Effector memory CD8-positive, alpha-beta T cell (primary cell): ENCODE measurements around the gene NFYC.

ENCODE experiments used
- ATAC-seq: fragments of 150-1000 bp; cut with Tn5 transposase; replicated peaks from 2 replicates; pipeline ENCODE4 v1.10.0; 2021; ENCODE audit warnings: mild to moderate bottlenecking, moderate library complexity
- DNase-seq, 3 experiments: peaks; one replicate each; pipeline ENCODE4 v3.0.0; 2021
- H3K27ac Mint-ChIP-seq, 2 donors: one replicate each; pipeline ENCODE4 v1.8.0; 2022; ENCODE audit warnings: mild to moderate bottlenecking in 2 of 2, mixed read lengths in 2 of 2, moderate library complexity in 2 of 2
- H3K27me3 Mint-ChIP-seq, 2 donors: one replicate each; pipeline ENCODE4 v1.8.0; 2022; ENCODE audit warnings: mixed read lengths in 2 of 2
- H3K36me3 Mint-ChIP-seq: one replicate; pipeline ENCODE4 v1.8.0; 2022; ENCODE audit warnings: mild to moderate bottlenecking, moderate library complexity, mixed read lengths; ENCODE audit not compliant: insufficient read depth
- H3K4me1 Mint-ChIP-seq, 2 donors: one replicate each; pipeline ENCODE4 v1.8.0; 2022; ENCODE audit warnings: low read depth in 2 of 2, mixed read lengths in 2 of 2
- H3K4me3 Mint-ChIP-seq, 2 donors: one replicate each; pipeline ENCODE4 v1.8.0; 2022; ENCODE audit warnings: mild to moderate bottlenecking in 2 of 2, mixed read lengths in 2 of 2, moderate library complexity in 2 of 2
- H3K9me3 Mint-ChIP-seq, 2 donors: one replicate each; pipeline ENCODE4 v1.8.0; 2022; ENCODE audit warnings: mixed read lengths in 2 of 2

The NFYC gene

GRCh38 chr1:40753142-40753882, 61.8 kb downstream of the NFYC start:
- Mint-ChIP-seq H3K27me3 (no peaks in the 10 kb centered on the region), H3K4me1 (no peaks in the 10 kb centered on the region), H3K36me3 (peaks cover 53% of the 10 kb centered on the region), H3K9me3 (no peaks in the 10 kb centered on the region), H3K4me3 (no peak overlapping the region), H3K27ac (peak overlapping the region in 1 of 2 donors; percentile 36)
- DNase-seq, result no peak
- ATAC-seq, result no peak

- no peak for ATAC-seq
- Mint-ChIP-seq H3K4me3 (no peak overlapping the region), H3K36me3 (peaks cover 55% of the 10 kb centered on the region), H3K9me3 (no peaks in the 10 kb centered on the region), H3K4me1 (peaks cover 0 to 5% of the 10 kb centered on the region in 2 donors), H3K27ac (peak overlapping the region in 1 of 2 donors; percentile 13), H3K27me3 (no peaks in the 10 kb centered on the region)
- no peak for DNase-seq
Measured at GRCh38 chr1:40754201-40754600, 62.7 kb downstream of the NFYC start.

GRCh38 chr1:40755067-40755466, 63.6 kb downstream of the NFYC start:
- H3K9me3 Mint-ChIP-seq, result no peaks in the 10 kb centered on the region
- H3K4me3 Mint-ChIP-seq, result no peak overlapping the region
- peak overlapping the region in 1 of 2 donors; percentile 13 for H3K27ac Mint-ChIP-seq
- DNase-seq, result no peak
- no peaks in the 10 kb centered on the region for H3K27me3 Mint-ChIP-seq
- ATAC-seq, result no peak
- peaks cover 0 to 5% of the 10 kb centered on the region in 2 donors for H3K4me1 Mint-ChIP-seq
- H3K36me3 Mint-ChIP-seq, result peaks cover 58% of the 10 kb centered on the region

DNA sequence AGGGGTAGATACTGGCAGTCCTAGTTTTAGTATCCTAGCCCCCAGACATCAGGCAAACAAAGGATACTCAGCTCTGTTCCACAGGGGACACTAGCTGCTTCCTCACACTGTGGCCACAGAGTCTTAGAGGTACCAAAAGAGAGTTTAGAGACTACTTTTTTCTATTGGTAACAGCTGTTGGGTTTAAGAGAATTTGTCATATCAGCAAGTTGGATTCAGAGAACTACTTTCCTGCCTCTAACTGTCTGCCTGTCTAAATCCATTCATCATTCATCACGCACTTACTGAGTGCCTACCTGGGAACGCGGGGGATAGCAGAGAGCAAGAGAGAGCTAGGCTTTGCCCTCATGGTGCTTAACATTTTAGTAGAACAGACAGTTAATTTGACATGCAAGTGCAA, 65.0 kb downstream of the NFYC start:
- no peak overlapping the region for H3K27ac Mint-ChIP-seq
- no peak overlapping the region for H3K4me3 Mint-ChIP-seq
- ATAC-seq (no peak), DNase-seq (no peak)
- H3K27me3 Mint-ChIP-seq, result no peaks in the 10 kb centered on the region
- H3K4me1 Mint-ChIP-seq, result peaks cover 0 to 5% of the 10 kb centered on the region in 2 donors
- peaks cover 65% of the 10 kb centered on the region for H3K36me3 Mint-ChIP-seq
- H3K9me3 Mint-ChIP-seq, result no peaks in the 10 kb centered on the region

GRCh38 chr1:40757084-40757483, 65.6 kb downstream of the NFYC start:
- H3K4me3 Mint-ChIP-seq, result no peak overlapping the region
- H3K27me3 Mint-ChIP-seq, result no peaks in the 10 kb centered on the region
- no peak for ATAC-seq
- H3K9me3 Mint-ChIP-seq, result no peaks in the 10 kb centered on the region
- no peak for DNase-seq
- peaks cover 0 to 5% of the 10 kb centered on the region in 2 donors for H3K4me1 Mint-ChIP-seq
- peaks cover 68% of the 10 kb centered on the region for H3K36me3 Mint-ChIP-seq
- H3K27ac Mint-ChIP-seq, result no peak overlapping the region

GRCh38 chr1:40758004-40758403, 66.5 kb downstream of the NFYC start:
- peaks cover 1 to 10% of the 10 kb centered on the region in 2 donors for H3K4me1 Mint-ChIP-seq
- H3K27me3 Mint-ChIP-seq, result no peaks in the 10 kb centered on the region
- ATAC-seq (no peak), DNase-seq (no peak)
- peaks cover 69% of the 10 kb centered on the region for H3K36me3 Mint-ChIP-seq
- H3K4me3 Mint-ChIP-seq, result no peak overlapping the region
- no peaks in the 10 kb centered on the region for H3K9me3 Mint-ChIP-seq
- H3K27ac Mint-ChIP-seq, result no peak overlapping the region

GRCh38 chr1:40758578-40759343, 67.3 kb downstream of the NFYC start:
- H3K36me3 Mint-ChIP-seq, result peaks cover 63% of the 10 kb centered on the region
- no peaks in the 10 kb centered on the region for H3K9me3 Mint-ChIP-seq
- DNase-seq, result no peak
- H3K4me1 Mint-ChIP-seq, result peaks cover 7 to 16% of the 10 kb centered on the region in 2 donors
- no peak overlapping the region for H3K4me3 Mint-ChIP-seq
- H3K27me3 Mint-ChIP-seq, result no peaks in the 10 kb centered on the region
- peak overlapping the region in 1 of 2 donors; percentile 74 for H3K27ac Mint-ChIP-seq
- ATAC-seq, result no peak

- no peak overlapping the region for H3K4me3 Mint-ChIP-seq
- no peak for ATAC-seq
Measured at GRCh38 chr1:40760984-40761383, 69.5 kb downstream of the NFYC start.

DNA sequence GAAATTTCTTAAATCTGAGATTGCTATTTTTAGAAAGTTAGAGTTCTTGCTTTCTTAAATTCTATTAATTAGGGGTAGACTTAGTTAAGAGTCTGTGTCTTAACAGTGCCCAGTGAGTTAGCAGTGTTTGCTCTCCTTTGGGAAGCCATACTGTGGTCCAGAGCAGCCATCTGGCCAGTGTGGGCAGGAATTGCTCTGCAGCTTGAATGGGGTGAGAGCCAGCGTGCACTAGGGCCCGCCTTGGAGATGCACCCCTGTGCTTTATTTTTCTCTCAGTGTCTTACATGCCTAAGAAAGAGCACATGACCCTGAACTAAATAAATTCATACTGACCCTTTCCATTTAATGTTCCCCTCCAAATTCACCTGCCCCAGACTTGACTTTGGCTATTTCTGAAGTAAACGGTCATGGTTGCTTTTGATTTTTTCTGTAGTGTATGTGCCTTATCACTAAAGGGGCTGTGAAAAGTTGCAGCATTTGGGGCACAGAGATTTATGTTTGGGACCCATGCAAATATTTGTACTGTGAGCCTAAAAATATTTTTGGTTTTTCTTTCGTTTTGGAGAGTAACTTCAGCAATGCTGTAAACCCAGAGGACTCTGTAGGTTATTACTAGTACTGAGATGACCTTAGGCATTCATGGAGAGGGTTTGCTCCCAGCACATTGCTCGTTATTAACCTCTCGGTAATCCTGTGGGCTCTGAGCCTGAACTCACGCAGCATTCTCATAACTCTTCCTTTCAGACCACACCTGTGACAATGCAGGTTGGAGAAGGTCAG, 70.8 kb downstream of the NFYC start:
- no peaks in the 10 kb centered on the region for H3K27me3 Mint-ChIP-seq
- no peak for ATAC-seq
- peaks cover 64% of the 10 kb centered on the region for H3K36me3 Mint-ChIP-seq
- H3K4me1 Mint-ChIP-seq, result peaks cover 11 to 24% of the 10 kb centered on the region in 2 donors
- H3K9me3 Mint-ChIP-seq, result no peaks in the 10 kb centered on the region
- peak overlapping the region in 1 of 2 donors; percentile 65 for H3K27ac Mint-ChIP-seq
- DNase-seq, result no peak
- H3K4me3 Mint-ChIP-seq, result no peak overlapping the region

More at GRCh38 chr1:40760984-40761383, 69.5 kb downstream of the NFYC start:
- H3K4me1 Mint-ChIP-seq, result peaks cover 11 to 24% of the 10 kb centered on the region in 2 donors
- no peak for DNase-seq
- no peaks in the 10 kb centered on the region for H3K27me3 Mint-ChIP-seq
- no peaks in the 10 kb centered on the region for H3K9me3 Mint-ChIP-seq
- peaks cover 59% of the 10 kb centered on the region for H3K36me3 Mint-ChIP-seq
- H3K27ac Mint-ChIP-seq, result no peak overlapping the region

DNA sequence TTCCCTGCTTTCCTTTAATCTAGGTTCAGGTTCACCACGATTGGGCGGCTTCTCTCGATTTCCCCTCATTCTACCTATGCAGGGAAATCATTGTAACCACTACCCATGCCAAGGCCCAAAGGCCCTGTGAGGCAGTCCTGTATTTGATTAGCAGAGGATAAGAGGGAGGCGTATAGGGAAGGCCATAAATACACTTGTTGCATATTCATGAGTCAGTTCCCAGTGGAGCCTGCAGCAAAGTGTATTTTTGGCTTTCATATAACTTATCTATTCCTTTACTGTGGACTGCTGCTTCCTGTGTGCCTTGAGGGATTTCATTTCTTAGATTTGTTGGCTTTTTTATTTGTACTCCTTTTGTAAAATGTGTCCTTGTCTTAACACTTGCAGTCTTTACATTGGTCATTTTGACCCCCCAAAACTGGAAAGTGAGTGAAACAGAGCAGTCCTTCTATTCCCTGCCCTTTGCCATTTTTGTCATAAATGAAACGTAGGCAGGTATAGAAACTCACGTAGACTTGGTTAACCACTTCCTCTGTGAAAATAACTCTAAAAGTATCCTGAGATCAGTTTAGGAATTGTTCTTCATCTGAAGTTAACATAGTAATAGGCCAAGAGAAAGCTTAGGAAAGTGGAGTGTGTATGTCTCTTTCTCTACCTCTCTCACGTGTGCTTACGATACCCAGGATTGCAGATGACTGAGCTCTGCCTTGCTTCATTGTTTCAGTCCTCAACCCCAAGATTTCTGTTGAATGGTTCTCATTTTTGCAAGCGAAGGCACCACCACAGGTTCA, 72.4 kb downstream of the NFYC start:
- H3K27ac Mint-ChIP-seq, result peak overlapping the region; percentile 76 to 85
- H3K4me1 Mint-ChIP-seq, result peaks cover 11 to 19% of the 10 kb centered on the region in 2 donors
- ATAC-seq (peak; percentile 37), DNase-seq (no peak)
- no peaks in the 10 kb centered on the region for H3K9me3 Mint-ChIP-seq
- no peak overlapping the region for H3K4me3 Mint-ChIP-seq
- peaks cover 66% of the 10 kb centered on the region for H3K36me3 Mint-ChIP-seq
- H3K27me3 Mint-ChIP-seq, result no peaks in the 10 kb centered on the region

- no peak for ATAC-seq
- Mint-ChIP-seq H3K4me3 (no peak overlapping the region), H3K9me3 (no peaks in the 10 kb centered on the region), H3K27ac (peak overlapping the region in 1 of 2 donors; percentile 76), H3K36me3 (peaks cover 61% of the 10 kb centered on the region), H3K27me3 (no peaks in the 10 kb centered on the region), H3K4me1 (peaks cover 13 to 19% of the 10 kb centered on the region in 2 donors)
- no peak for DNase-seq
Measured at GRCh38 chr1:40764981-40765380, 73.5 kb downstream of the NFYC start.

DNA sequence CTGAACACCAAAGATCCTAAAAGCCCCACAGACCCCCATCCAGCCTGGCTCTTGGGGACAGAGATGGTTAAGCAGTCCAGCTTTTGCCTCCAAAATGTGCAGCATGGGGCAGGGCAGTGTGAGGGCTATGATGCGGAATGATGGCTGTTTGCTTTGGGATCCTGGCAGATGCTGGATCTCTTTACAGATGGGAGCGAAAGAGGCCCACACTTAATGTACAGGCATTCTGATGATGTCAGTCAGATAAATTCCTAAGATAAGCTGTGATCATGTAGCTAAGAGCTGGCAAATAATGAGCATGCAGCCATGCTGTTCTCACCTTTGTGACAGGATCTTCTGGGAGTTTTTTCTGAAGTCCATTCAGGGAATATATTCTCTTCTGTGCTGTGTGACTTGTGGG, 74.5 kb downstream of the NFYC start:
- H3K27ac Mint-ChIP-seq, result peak overlapping the region; percentile 15 to 44
- no peak overlapping the region for H3K4me3 Mint-ChIP-seq
- DNase-seq (no peak), ATAC-seq (no peak)
- H3K4me1 Mint-ChIP-seq, result peaks cover 13 to 19% of the 10 kb centered on the region in 2 donors
- no peaks in the 10 kb centered on the region for H3K9me3 Mint-ChIP-seq
- H3K27me3 Mint-ChIP-seq, result no peaks in the 10 kb centered on the region
- H3K36me3 Mint-ChIP-seq, result peaks cover 61% of the 10 kb centered on the region

DNA sequence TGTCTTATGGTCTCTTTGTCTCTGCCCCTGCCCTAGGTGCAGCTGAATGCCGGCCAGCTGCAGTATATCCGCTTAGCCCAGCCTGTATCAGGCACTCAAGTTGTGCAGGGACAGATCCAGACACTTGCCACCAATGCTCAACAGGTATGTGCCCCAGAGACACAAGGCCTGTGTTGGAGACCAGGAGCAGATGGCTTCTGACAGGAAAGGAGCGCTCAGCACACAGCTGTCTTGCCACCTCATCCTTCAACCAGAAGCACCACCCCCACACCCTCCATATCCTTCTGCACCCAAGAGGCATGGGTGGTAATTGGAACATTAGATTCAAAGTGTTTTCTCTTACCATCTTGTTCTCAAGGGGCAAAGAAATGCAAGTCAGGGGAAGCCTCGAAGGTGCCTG, 75.1 kb downstream of the NFYC start:
- DNase-seq (no peak), ATAC-seq (no peak)
- peaks cover 62% of the 10 kb centered on the region for H3K36me3 Mint-ChIP-seq
- H3K9me3 Mint-ChIP-seq, result no peaks in the 10 kb centered on the region
- H3K27ac Mint-ChIP-seq, result peak overlapping the region; percentile 15 to 44
- peaks cover 13 to 19% of the 10 kb centered on the region in 2 donors for H3K4me1 Mint-ChIP-seq
- no peak overlapping the region for H3K4me3 Mint-ChIP-seq
- H3K27me3 Mint-ChIP-seq, result no peaks in the 10 kb centered on the region
